Measurements from ENCODE around the gene EHMT1.
"Not testable (repeated sequence)": the region's sequence is repeated elsewhere in the genome, so short reads cannot be mapped to it uniquely, and the experiment has no call there.

EHMT1 gene

DNA sequence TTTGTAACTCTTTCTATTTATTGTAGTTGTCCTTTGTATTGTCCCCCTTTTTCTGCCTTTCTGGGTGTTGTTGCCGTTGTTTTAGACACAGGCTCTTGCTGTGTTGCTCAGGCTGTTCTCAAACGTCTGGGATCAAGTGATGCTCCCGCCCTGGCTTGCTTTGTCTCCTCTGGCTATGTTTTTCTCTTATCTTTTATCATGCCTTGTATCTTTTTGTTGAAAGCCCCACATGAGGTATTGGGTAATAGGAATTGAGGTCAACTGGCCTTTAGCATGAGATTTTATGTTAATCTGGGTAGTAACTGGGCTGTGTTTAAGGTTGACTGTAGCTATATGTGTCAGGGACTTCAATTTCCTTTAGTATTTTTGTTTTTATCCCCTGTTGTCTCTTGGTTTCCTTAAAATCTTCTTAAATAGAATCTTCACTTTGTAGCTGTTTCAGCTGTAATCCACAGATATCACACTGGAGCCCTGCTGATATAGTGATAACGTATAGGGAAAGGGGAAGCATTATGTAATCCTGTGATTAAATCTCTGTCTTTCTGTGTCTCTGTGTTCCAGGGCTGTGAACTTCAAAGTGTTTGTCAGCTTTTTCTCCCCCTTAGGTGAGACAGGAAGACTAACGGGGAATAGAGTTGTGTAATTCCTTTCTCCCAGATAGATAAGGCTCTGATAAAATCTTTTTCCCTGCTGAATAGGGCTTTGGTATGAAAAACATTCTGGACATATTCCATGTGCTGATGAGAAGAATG, 232.9 kb downstream of the EHMT1 start:
- DNase-seq (ENCODE audit: low read depth, low spot score), result no peak
- H3K4me3 ChIP-seq (ENCODE audit: low read length), result no peak overlapping the region

DNA sequence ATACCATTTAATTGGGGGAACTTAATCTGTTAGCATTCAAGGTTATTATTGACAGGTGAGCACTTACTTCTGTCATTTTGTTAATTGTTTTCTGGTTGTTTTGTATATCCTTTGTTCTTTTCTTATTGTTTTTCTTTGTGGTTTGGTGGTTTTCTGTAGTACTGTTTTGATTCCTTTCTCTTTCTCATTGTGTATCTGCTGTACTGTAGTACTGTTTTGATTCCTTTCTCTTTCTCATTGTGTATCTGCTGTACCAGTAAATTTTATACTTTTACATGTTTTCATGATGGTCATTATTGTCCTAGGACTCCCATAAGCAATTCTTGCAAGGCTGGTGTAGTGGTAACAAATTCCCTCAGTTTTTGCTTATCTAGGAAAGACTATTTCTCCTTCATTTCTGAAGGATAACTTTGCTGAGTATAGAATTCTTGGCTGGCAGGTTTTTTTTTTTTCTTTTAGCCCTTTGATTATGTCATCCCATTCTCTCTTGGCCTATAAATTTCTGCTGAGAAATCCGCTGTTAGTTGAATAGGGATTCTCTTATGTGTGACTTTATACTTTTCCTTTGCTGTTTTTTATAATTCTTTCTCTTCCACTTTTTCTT, 234.7 kb downstream of the EHMT1 start:
- no peak overlapping the region for H3K4me3 ChIP-seq (ENCODE audit: low read length)
- no peak for DNase-seq (ENCODE audit: low read depth, low spot score)

DNA sequence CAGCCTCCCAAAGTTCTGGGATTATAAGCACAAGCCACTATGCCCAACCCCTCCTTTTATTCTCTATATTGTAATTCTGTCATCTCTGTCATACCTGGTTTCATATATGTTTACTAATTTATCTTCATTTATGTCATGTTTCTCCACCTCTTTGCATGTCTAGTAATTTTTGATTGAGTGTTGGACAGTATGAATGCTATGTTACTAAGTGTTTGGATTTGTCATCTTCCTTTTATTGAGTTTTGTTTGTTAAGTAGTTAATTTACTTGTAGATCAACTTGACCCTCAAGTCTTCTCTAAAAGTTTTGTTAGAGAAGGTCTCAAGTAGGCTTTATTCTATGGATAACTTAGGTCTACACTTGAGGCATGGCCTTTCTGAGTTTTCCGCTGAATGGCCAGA, 241.6 kb downstream of the EHMT1 start:
- no peak overlapping the region for H3K4me3 ChIP-seq (ENCODE audit: low read length)
- DNase-seq (ENCODE audit: low read depth, low spot score), result no peak

DNA sequence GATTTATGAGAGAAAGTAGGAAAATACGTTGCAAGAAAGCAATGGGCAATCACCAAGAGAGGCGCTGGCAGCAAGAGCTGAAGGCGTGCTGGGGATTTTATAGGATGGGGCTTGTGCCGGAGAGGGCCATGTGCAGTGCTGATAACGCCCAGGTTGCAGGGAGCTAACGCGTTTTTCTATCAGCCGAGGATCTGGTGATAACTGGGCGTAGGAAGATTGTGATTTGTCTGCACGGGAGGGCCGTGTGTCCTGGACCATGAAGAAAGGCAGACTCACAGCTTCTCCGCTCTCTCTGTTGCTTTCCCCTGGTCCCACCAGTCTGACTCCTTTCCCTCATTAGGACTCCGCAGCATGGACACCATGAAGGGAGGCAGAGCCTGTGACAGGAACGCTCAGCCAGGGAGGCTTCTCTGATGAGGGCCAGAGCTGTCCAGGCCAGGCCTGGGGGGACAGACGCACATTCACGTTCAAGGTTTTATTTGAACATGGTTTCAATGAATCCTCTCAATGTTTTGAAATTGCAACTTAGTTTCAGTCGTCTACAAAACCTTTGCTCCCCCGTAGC, 246.9 kb downstream of the EHMT1 start:
- no peak for DNase-seq (ENCODE audit: low read depth, low spot score)
- H3K4me3 ChIP-seq (ENCODE audit: low read length), result no peak overlapping the region

DNA sequence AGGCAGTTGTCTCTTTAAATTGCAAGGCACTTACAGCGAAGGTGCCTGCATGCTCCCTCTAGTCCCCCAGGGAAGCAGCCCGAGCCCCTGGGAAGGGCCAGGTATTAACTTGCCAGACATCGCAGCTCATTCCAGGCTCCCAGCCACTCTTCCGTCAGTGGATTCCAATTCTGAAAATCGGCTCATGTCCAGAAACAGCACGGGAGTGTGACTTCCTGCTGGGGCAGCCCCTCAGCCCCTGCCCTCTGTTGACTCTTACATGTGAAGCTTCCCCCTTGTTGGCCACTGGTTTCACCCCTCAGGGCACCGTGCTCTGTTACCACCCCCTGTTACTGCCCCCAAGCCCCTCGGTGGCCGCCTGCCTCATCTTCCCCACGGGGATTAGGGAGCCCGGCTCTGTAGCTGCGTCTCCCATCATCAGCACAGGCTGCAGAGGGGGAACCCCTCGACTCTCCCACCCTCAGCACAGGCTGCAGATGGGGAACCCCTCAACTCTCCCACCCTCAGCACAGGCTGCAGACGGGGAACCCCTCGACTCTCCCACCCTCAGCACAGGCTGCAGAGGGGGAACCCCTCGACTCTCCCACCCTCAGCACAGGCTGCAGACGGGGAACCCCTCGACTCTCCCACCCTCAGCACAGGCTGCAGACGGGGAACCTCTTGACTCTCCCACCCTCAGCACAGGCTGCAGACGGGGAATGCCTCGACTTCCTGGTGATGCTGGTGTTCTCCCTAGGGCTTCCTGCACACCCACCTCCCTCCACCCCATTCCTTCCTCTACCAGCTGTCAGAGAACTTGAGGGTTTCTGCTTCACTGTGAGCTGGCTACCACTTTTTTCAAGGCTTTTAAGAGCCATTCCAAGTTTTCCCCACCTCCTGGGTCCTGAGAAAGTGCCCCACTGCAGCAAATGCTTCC, 247.7 kb downstream of the EHMT1 start:
- H3K4me3 ChIP-seq (ENCODE audit: low read length), result no peak overlapping the region
- DNase-seq (ENCODE audit: low read depth, low spot score), result no peak

DNA sequence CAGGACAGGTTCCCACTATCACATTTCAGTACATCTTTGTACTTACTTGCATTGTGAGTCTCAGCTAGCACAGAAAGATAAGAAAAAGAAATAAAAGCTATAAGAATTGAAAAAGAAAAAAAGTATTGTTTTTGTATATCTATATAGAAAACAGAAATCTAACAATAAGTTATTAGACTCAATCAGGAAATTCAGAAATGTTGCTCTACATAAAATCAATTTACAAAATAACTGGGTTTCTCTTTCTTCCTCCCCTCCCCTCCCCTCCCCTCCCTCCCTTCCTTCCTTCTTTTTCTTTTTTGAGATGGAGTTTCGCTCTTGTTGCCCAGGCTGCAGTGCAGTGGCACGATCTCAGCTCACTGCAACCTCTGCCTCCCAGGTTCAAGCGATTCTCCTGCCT, 251.6 kb downstream of the EHMT1 start:
- no peak overlapping the region for H3K4me3 ChIP-seq (ENCODE audit: low read length)
- DNase-seq (ENCODE audit: low read depth, low spot score), result no peak

DNA sequence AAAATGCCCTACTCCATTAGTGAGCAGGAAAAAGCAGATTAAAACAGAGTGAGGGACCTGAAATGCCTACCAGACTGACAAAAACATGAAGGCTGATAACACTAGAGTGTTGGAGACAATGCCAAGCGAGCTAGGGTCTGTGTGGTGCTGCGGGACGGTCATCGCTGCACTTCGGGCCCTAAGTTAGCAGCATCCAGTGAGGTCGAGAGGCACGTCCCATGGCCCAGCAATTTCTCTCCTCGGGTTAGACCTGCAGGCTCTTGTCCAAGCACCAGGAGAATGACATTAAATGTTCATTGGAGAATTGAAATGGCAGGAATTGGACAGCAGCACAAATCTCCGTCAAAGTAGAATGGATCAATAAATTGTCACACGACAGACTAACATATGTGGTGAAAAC, 253.5 kb downstream of the EHMT1 start:
- no peak overlapping the region for H3K4me3 ChIP-seq (ENCODE audit: low read length)
- no peak for DNase-seq (ENCODE audit: low read depth, low spot score)

DNA sequence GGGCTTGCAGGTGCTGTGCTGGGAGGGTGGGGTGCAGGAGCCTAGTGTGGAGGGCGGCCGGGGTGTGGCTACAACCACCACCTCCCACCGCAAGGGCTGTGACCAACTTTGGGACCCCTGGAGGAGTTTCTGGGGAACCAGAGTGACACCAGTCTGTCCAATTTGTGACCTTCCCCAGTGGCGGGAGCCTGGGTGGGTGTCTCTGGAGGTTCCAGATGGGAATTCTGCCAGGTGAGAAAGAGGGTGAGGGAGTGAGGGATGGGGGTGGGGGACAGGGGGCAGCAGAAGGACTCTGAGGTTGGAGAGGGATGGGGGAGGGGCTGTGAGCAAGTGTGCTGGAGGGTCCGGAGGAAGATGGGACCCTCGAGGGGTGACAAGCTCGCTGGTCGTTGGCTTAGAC, 254.6 kb downstream of the EHMT1 start:
- no peak overlapping the region for H3K4me3 ChIP-seq (ENCODE audit: low read length)
- no peak for DNase-seq (ENCODE audit: low read depth, low spot score)

DNA sequence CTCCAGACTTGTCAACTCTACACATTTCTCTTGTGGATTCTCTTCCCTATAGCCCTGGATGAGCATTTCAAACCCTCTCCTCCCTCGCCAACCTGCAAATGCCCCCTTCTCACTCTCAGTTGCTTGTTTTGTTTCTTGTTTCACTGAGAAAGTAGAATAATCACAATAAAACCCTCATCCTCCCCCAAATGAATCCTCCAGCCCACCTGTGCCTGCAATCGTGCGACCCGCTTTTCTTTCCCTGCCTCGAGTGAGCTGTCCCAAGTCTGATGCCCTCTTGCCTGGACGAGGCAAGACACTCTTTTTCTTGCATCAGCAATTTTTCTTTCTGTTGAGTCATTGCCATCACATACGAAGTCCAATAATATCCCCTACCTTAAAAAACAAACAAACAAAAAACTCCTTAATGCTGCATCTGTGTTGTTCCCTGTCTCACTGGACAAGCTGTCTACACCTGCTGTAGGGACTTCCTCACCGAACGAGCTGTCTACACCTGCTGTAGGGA, 255.1 kb downstream of the EHMT1 start:
- no peak for DNase-seq (ENCODE audit: low read depth, low spot score)
- no peak overlapping the region for H3K4me3 ChIP-seq (ENCODE audit: low read length)

DNA sequence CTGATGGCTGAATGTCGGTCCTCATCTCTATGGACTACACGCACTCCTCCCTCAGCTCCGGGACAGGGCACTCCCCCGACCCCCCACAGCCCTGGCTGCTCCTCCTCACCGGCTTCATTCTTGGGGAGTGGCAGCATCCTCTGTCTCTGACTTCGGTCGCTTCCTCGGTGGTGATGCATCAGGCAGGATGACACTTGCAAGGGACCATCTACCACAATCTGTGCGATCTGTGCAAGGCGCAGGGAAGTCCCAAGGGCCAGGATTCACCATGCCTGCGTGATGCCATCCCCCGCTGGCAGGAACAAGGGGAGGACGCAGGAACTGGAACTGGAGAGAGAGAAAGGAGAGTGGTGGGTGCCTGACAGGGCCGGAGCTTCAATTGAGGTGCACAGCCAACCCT, 256.5 kb downstream of the EHMT1 start:
- H3K4me3 ChIP-seq (ENCODE audit: low read length), result no peak overlapping the region
- DNase-seq (ENCODE audit: low read depth, low spot score), result no peak

DNA sequence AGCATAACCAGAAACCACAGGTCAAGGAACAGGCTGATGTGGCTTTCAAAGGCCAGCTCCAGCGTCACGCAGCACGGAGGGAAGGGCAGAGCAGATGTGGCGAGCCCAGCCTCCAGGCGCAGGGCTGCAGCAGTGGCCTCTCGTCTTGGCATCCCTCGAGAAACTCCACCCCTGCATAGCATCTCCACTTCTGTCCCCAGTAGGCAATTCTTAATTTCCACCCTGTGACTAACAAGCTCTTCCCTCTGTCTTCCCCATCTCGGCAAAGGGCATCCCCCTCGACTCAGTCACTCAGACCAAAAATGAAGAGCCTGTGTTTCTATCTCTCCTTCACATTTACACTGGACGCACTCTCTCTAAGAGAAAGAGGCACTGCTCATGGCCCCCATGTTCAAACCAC, 257.0 kb downstream of the EHMT1 start:
- H3K4me3 ChIP-seq (ENCODE audit: low read length), result no peak overlapping the region
- no peak for DNase-seq (ENCODE audit: low read depth, low spot score)

DNA sequence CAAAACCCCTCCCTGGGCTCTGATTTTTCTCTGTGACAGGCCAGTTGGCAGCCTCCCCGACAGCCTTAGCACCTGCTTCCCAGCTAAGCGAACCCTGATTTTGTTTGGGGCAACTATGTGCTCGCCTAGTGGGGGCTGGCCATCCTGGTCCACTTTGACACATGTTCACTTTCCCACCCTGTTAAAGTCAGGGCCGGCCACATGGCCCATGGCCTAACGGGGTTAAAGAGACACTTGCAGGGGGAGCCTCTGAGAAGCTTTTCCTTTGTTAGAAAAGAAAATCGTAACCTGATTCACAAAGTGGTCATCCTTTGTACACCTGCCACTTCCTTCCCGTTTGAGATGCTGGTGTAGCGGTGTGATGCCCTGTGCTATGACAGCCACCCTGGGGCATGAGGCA, 257.5 kb downstream of the EHMT1 start:
- no peak overlapping the region for H3K4me3 ChIP-seq (ENCODE audit: low read length)
- DNase-seq (ENCODE audit: low read depth, low spot score), result no peak

DNA sequence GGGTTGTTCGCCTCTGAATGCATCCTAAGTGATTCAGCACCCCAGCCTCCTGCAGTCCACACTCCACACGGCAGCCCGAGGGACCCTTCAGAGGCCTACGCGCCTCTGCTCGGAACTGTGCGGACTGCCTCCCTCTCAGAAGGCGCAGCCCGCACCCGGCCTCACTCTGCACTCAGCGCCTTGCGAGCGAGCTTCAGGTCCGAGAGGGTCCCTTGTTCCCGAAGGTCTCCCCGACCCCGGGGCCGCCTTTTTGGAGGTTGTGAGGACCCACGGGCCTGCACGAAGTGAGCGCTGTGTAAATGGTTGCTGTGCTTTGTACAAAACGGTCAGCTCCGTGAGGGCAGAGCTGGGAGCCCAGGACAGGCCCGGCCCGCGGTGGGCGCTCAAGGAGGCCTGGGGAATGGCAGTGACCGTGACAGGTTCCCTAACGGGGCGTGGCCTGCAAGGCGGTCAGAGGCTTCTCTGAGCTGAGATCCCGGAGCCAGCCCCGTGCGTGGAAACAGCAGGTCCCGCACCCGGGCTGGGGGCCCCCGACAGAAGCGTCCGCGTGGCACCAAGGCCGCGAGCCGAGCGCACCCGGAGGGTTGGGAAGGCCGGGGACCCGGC, 258.1 kb downstream of the EHMT1 start:
- DNase-seq (ENCODE audit: low read depth, low spot score), result no peak
- H3K4me3 ChIP-seq (ENCODE audit: low read length), result no peak overlapping the region

DNA sequence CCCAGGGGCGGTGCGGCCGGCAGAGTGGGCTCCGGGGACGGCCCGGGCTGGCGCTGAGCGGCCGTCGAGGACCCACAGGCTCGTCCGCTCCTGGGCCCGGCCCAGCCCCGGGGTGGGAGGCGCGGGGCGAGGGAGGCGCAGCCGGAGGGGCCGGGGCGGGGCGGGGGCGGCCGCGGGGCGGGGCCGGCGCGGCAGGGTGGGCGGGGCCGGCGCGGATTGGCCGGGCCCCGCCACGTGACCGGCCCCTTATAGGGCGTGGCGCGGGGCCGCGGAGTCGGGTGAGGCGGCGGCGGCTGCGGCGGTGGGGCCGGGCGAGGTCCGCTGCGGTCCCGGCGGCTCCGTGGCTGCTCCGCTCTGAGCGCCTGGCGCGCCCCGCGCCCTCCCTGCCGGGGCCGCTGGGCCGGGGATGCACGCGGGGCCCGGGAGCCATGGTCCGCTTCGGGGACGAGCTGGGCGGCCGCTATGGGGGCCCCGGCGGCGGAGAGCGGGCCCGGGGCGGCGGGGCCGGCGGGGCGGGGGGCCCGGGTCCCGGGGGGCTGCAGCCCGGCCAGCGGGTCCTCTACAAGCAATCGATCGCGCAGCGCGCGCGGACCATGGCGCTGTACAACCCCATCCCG, 258.8 kb downstream of the EHMT1 start, which contains the start of gene CACNA1B:
Gene CACNA1B (plus strand): TSS at position 277 of the 617 bp plus-strand sequence. CDS start 152 bp downstream, at position 429.
- not testable (repeated sequence) for DNase-seq (ENCODE audit: low read depth, low spot score)

DNA sequence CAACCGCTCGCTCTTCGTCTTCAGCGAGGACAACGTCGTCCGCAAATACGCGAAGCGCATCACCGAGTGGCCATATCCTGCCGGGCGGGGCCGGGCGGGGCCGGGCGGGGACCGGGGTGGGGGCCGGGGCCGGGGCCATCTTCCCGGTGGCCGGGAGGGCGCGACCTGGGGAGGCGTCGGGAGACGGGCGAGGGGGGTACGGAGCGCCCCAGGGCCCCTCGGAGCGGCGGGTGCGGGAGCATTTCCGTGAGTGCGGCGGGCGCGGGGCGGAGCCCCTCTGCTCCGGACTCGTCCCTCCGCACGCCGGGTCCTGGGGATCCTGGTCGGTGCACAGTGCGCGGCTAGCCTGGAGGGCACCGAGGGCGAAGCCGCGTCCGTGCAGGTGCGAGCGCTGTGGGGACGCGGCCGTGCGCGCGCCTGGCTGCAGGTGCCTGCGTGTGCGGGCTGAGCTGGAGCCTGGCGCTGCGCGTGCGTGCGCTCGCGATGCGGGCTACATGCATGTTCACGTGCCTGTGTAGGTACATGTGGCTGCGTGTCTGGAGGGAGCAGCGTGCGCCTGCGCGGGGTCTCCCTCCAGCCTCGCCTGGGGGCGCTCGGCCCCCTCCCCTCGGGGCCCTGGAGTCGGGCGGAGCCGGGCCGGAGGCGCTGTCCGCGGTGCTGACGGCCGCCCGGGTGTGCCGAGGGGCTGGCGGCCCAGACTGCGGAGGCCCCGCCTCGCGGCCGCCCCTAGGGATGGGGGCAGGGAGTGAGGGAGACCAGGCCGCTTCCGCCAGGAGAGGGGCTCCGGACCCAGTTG, 259.5 kb downstream of the EHMT1 start:
- H3K4me3 ChIP-seq (ENCODE audit: low read length), result no peak overlapping the region
- DNase-seq (ENCODE audit: low read depth, low spot score), result no peak

More for the DNA sequence above, 258.8 kb downstream of the EHMT1 start, which contains the start of gene CACNA1B:
- not testable (repeated sequence) for H3K4me3 ChIP-seq (ENCODE audit: low read length)

DNA sequence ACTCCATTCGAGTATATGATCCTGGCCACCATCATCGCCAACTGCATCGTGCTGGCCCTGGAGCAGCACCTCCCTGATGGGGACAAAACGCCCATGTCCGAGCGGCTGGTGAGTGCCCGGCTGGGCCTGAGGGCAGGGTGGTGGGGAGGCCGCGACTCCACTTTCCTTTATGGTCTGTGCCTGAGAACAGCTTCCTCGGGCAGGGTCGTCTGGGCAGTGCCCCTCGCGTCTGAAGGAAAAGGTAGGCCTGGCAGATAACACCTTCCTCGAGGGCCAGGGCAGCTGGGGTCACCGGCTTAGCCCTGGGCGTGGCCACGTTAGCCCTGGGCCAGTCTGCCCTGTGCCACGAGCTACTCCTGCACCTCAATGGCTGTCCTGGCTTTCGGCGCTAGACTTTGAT, 260.2 kb downstream of the EHMT1 start:
- DNase-seq (ENCODE audit: low read depth, low spot score), result no peak
- H3K4me3 ChIP-seq (ENCODE audit: low read length), result no peak overlapping the region

DNA sequence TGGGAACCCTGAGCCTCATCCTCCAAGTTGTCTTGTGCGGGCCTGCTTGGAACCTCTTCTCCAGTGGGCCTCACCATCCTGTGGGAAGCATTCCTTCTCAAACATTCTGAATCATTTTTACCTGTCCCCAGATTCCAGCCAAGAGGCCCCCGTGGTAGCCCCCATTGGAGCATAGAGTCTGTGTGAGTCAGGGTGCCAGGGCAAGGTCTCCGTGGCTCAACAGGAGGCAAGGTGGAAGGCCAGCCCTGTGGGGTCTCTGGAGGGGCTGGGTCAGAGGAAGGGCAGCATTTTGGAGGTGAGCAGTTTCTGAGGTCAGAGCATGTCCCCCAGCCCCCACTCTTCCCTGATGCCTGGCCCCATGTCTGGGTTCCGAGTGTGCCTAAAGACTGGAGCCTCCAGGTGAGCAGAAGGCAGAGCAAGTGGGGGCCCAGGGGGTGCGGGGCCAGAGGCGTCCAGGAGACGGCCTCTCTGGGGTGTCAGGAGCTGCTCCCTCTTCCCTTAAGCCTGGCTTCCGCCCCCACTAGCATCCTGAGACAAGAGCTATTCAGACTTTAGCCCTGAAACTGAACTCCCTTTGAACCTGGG, 260.9 kb downstream of the EHMT1 start:
- H3K4me3 ChIP-seq (ENCODE audit: low read length), result no peak overlapping the region
- no peak for DNase-seq (ENCODE audit: low read depth, low spot score)

Data from Jurkat, Clone E6-1 (cell line).